ENCODE measurements around the gene ART1.

Gene ART1

GRCh38 chr11:3671334-3672254, 26.7 kb downstream of the ART1 start, which contains the start of gene CHRNA10:
Gene CHRNA10 (minus strand): TSS chr11:3671384. CDS start chr11:3671312, 72 bp downstream.
- peak within 1 kb of the TSS; percentile 37 to 85 for H3K27ac Mint-ChIP-seq
- DNase-seq = no peak
- H3K4me1 Mint-ChIP-seq = no peaks in the 10 kb centered on the region
- H3K9me3 Mint-ChIP-seq = no peaks in the 10 kb centered on the region
- H3K27me3 Mint-ChIP-seq = no peaks in the 10 kb centered on the region
- ATAC-seq = peak; percentile 6
- H3K4me3 Mint-ChIP-seq = no peak within 1 kb of the TSS

GRCh38 chr11:3674189-3674588, 29.3 kb downstream of the ART1 start:
- Mint-ChIP-seq H3K27me3 (no peaks in the 10 kb centered on the region), H3K9me3 (no peaks in the 10 kb centered on the region), H3K4me1 (no peaks in the 10 kb centered on the region), H3K27ac (no peak overlapping the region), H3K4me3 (no peak overlapping the region)
- ATAC-seq (no peak), DNase-seq (no peak)

- Mint-ChIP-seq H3K27me3 (no peaks in the 10 kb centered on the region), H3K27ac (peak overlapping the region in 1 of 2 donors; percentile 23), H3K4me3 (no peak overlapping the region), H3K9me3 (no peaks in the 10 kb centered on the region), H3K4me1 (no peaks in the 10 kb centered on the region)
- ATAC-seq (no peak), DNase-seq (no peak)
Measured at GRCh38 chr11:3675971-3676370, 31.0 kb downstream of the ART1 start.

GRCh38 chr11:3679077-3679476, 34.1 kb downstream of the ART1 start:
- H3K27me3 Mint-ChIP-seq = no peaks in the 10 kb centered on the region
- no peak overlapping the region for H3K27ac Mint-ChIP-seq
- DNase-seq = no peak
- no peaks in the 10 kb centered on the region for H3K9me3 Mint-ChIP-seq
- peaks cover 7% of the 10 kb centered on the region for H3K4me1 Mint-ChIP-seq
- no peak for ATAC-seq
- H3K4me3 Mint-ChIP-seq = no peak overlapping the region

GRCh38 chr11:3683039-3683438, 38.1 kb downstream of the ART1 start:
- no peak overlapping the region for H3K27ac Mint-ChIP-seq
- DNase-seq (no peak), ATAC-seq (no peak)
- H3K9me3 Mint-ChIP-seq = no peaks in the 10 kb centered on the region
- H3K4me1 Mint-ChIP-seq = peaks cover 7% of the 10 kb centered on the region
- H3K27me3 Mint-ChIP-seq = no peaks in the 10 kb centered on the region
- no peak overlapping the region for H3K4me3 Mint-ChIP-seq

GRCh38 chr11:3684129-3684818, 39.3 kb downstream of the ART1 start:
- Mint-ChIP-seq H3K4me3 (no peak overlapping the region), H3K27me3 (no peaks in the 10 kb centered on the region), H3K4me1 (peaks cover 7% of the 10 kb centered on the region), H3K27ac (peak overlapping the region in 1 of 2 donors; percentile 80), H3K9me3 (no peaks in the 10 kb centered on the region)
- DNase-seq = no peak
- no peak for ATAC-seq

- Mint-ChIP-seq H3K4me3 (no peak overlapping the region), H3K27me3 (no peaks in the 10 kb centered on the region), H3K4me1 (peaks cover 7% of the 10 kb centered on the region), H3K27ac (peak overlapping the region in 1 of 2 donors; percentile 80), H3K9me3 (no peaks in the 10 kb centered on the region)
- no peak for ATAC-seq
- no peak for DNase-seq
Measured at GRCh38 chr11:3684819-3685172, 39.9 kb downstream of the ART1 start.

- Mint-ChIP-seq H3K9me3 (no peaks in the 10 kb centered on the region), H3K4me1 (peaks cover 7% of the 10 kb centered on the region), H3K27ac (no peak overlapping the region), H3K27me3 (no peaks in the 10 kb centered on the region), H3K4me3 (no peak overlapping the region)
- ATAC-seq = no peak
- no peak for DNase-seq
Measured at GRCh38 chr11:3685923-3686322, 41.0 kb downstream of the ART1 start.

GRCh38 chr11:3686751-3687150, 41.8 kb downstream of the ART1 start:
- no peak overlapping the region for H3K27ac Mint-ChIP-seq
- no peak for ATAC-seq
- DNase-seq = no peak
- H3K4me3 Mint-ChIP-seq = no peak overlapping the region
- H3K4me1 Mint-ChIP-seq = peaks cover 7% of the 10 kb centered on the region
- no peaks in the 10 kb centered on the region for H3K9me3 Mint-ChIP-seq
- no peaks in the 10 kb centered on the region for H3K27me3 Mint-ChIP-seq

GRCh38 chr11:3700410-3700809, 55.5 kb downstream of the ART1 start:
- H3K27me3 Mint-ChIP-seq = no peaks in the 10 kb centered on the region
- no peaks in the 10 kb centered on the region for H3K9me3 Mint-ChIP-seq

GRCh38 chr11:3700910-3701309, 56.0 kb downstream of the ART1 start:
- H3K4me1 Mint-ChIP-seq = no peaks in the 10 kb centered on the region
- H3K9me3 Mint-ChIP-seq = no peaks in the 10 kb centered on the region
- no peak for DNase-seq
- H3K27me3 Mint-ChIP-seq = no peaks in the 10 kb centered on the region
- H3K27ac Mint-ChIP-seq = no peak overlapping the region
- no peak for ATAC-seq
- H3K4me3 Mint-ChIP-seq = no peak overlapping the region

More at GRCh38 chr11:3700410-3700809, 55.5 kb downstream of the ART1 start:
- H3K4me1 Mint-ChIP-seq = no peaks in the 10 kb centered on the region
- ATAC-seq (no peak), DNase-seq (no peak)
- no peak overlapping the region for H3K4me3 Mint-ChIP-seq
- no peak overlapping the region for H3K27ac Mint-ChIP-seq

- DNase-seq (no peak), ATAC-seq (no peak)
- Mint-ChIP-seq H3K27me3 (no peaks in the 10 kb centered on the region), H3K4me3 (no peak overlapping the region), H3K9me3 (no peaks in the 10 kb centered on the region), H3K4me1 (no peaks in the 10 kb centered on the region), H3K27ac (no peak overlapping the region)
Measured at GRCh38 chr11:3703383-3703782, 58.5 kb downstream of the ART1 start.

- H3K9me3 Mint-ChIP-seq = no peaks in the 10 kb centered on the region
- DNase-seq (no peak), ATAC-seq (no peak)
- H3K4me1 Mint-ChIP-seq = peaks cover 6% of the 10 kb centered on the region
- no peak overlapping the region for H3K4me3 Mint-ChIP-seq
- no peaks in the 10 kb centered on the region for H3K27me3 Mint-ChIP-seq
- H3K27ac Mint-ChIP-seq = peak overlapping the region in 1 of 2 donors; percentile 59
Measured at GRCh38 chr11:3707176-3707575, 62.2 kb downstream of the ART1 start.

- H3K9me3 Mint-ChIP-seq = no peaks in the 10 kb centered on the region
- H3K27ac Mint-ChIP-seq = no peak overlapping the region
- ATAC-seq (no peak), DNase-seq (no peak)
- peaks cover 6% of the 10 kb centered on the region for H3K4me1 Mint-ChIP-seq
- no peaks in the 10 kb centered on the region for H3K27me3 Mint-ChIP-seq
- H3K4me3 Mint-ChIP-seq = no peak overlapping the region
Measured at GRCh38 chr11:3709977-3710376, 65.0 kb downstream of the ART1 start.

- no peak for DNase-seq
- Mint-ChIP-seq H3K4me1 (peaks cover 6% of the 10 kb centered on the region), H3K27ac (peak overlapping the region; percentile 4 to 61), H3K4me3 (no peak overlapping the region), H3K27me3 (no peaks in the 10 kb centered on the region), H3K9me3 (no peaks in the 10 kb centered on the region)
- no peak for ATAC-seq
Measured at GRCh38 chr11:3710485-3711259, 65.7 kb downstream of the ART1 start.
